Fibroblast of skin of abdomen (primary cell): ENCODE data around the gene ADGRF3.
"Not testable (repeated sequence)": the region's sequence is repeated elsewhere in the genome, so short reads cannot be mapped to it uniquely, and the experiment has no call there.

ENCODE experiments used
- DNase-seq: peaks from one replicate; pipeline ENCODE4 v3.0.0-alpha.2; 2013

Gene ADGRF3

GRCh38 chr2:26347286-26347865, 787 bp upstream of the ADGRF3 start:
- DNase-seq: peak; percentile 17

- peak; percentile 99 for DNase-seq
These were observed 790 bp downstream of the ADGRF3 start, which contains the start of gene SELENOI for GRCh38 chr2:26345545-26346453. Gene SELENOI, plus strand, starts transcription at chr2:26346143. Its CDS starts 90 bp downstream, at chr2:26346233.

DNA sequence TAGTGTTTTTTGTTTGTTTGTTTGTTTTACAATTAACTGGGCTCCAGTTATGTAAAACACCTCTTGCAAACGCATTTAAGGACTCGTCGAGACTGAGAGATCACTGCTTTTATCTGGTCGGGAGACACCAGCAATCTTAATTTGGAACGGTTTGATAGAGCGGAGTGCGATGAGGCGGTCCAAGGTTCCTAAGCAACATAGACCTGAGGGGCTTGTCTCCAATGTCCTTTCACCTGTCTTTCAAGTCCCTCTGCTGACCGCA, 1.4 kb downstream of the ADGRF3 start:
- no peak for DNase-seq

- peak; percentile 24 for DNase-seq
These were observed 1.9 kb downstream of the ADGRF3 start for GRCh38 chr2:26344581-26345282.

DNA sequence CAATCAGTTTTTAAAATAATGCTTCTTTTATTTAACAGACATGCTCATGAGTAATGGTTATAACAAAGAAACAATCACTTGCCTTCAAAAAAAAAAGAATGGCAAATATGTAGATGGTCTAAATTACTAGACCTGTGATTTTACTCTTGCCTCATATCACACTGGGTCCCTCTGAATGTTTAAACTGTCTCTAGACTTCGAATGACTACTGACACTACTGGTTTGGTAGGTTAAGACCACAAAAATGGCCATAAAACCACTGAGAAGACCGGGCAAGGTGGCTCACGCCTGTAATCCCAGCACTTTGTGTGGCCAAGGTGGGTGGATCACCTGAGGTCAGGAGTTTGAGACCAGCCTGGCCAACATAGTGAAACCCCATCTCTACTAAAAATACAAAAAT, 5.8 kb downstream of the ADGRF3 start:
- no peak for DNase-seq

- DNase-seq: no peak
These were observed 9.3 kb downstream of the ADGRF3 start for GRCh38 chr2:26337298-26337697.

DNA sequence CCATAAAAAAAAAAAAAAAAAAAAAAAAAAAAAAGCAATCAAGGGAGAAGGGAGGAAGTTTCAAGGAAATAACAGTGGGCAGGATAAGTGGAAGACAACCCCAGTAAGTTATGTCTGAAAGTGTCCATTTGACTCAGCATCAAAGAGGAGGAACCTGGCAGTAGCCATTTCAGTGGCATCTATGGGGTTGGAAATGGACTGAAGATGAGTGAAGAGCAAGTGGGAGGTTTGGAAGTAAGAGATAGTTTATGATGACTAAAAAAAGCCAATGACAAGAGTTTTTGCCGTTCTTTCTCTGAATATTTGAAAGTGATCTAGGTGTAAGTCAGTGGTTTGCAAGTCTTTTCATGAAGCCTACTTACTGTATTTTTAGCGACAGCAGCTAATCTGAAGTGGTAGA, 9.9 kb downstream of the ADGRF3 start:
- no peak for DNase-seq

GRCh38 chr2:26335231-26335630, 11.4 kb downstream of the ADGRF3 start:
- no peak for DNase-seq

DNA sequence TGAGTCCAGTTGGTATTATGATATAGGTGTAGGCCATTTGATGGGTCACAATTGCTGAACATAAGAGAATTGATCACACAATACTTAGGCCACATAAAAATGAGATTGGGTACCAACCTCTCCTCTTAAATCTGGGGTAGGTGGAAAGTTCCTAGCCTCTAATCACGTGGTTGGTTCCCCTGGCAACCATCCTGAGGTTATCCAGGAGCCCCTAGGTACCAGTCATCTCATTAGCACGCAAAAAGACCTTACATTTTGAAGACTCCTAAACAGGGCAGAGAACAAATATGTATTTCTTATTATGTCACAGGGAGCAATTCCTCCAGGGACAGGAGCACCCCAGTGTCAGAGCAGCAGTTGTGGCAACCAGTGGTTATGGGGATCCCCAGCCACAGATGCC, 13.3 kb downstream of the ADGRF3 start:
- DNase-seq: no peak

GRCh38 chr2:26331321-26331720, 15.3 kb downstream of the ADGRF3 start:
- not testable (repeated sequence) for DNase-seq

DNA sequence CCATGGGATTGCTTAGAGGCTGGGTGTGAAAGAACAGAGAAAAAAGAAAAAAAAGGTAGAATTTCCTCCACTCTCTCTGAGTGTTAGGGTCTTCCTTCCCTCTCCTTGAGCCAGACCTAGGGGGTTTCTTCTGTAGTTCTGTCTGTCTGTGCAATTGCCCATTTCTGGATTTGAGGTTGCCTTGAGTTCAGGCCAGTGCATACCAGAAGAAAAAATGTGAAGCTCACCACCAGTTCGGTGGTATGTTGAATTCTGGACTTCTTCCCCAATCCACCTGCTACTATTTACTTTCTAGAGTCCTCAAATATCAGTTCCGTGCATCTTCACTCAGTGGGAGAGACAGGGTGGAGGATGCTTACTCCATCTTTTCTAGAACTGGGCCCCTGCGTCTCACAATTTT, 16.0 kb downstream of the ADGRF3 start:
- peak; percentile 59 for DNase-seq

DNA sequence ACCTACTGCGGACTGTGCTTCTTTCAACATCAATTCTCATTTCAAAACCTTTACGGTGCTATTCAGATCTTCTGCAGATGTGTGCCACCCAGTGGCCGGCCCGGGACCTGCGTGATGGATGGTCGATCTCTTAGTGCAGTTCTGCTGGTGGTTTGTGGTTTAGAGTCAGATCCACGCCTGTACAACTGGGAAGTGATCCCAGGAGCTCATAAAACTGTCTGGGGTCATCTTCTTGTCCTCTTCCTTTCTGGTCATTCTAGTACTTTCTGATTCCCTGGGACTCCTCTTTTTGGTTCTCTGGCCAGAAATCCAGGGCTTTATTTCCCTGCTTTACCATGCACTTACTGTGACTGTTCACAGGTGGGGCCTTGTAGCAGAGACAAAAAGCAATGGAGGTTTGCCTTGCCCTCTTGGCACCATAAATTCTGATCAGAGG, 16.5 kb downstream of the ADGRF3 start:
- peak; percentile 76 for DNase-seq

- not testable (repeated sequence) for DNase-seq
These were observed 17.5 kb downstream of the ADGRF3 start for GRCh38 chr2:26329083-26329482.

DNA sequence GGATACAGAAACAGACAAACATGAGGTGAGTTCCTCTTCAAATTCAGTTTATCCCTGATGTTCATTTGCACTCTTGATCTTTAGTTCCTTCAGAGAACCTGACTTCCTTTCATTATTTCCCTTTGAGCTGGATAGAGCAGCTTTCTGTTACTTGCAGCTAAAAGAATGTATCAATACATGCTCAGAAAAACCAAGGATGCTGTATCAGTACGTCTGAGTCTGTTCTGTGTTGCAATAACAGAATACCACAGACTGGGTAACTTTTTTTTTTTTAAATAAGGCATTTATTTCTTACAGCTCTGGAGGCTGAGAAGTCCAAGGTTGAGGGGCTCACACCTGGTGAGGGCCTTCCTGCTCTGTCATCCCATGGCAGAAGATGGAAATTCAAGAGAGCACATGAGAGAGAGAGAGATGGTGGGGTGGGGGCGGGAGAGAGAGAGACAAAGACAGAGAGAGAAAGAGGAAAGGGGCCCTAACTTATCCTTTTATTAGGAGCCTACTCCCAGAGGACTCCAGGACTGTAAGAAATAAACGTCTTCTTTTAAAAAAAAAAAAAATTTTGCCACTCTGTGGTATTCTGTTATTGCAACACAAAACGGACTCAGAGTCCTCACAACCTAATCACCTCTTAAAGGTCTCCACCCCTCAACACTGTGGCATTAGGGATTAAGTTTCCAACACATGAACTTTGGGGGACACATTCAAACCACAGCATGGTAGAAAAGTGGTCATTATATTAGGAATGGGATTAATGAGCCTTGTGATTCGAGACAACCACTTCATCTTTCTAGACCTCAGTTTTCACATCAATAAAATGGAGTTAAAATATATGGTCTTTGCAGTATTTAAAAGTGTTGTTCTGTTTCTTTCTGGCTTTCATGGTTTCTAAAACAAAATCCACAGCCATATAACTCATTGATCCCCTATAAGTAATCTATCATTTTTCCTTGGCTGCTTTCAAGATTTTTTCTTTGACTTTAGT, 19.0 kb downstream of the ADGRF3 start:
- peak; percentile 20 for DNase-seq

DNA sequence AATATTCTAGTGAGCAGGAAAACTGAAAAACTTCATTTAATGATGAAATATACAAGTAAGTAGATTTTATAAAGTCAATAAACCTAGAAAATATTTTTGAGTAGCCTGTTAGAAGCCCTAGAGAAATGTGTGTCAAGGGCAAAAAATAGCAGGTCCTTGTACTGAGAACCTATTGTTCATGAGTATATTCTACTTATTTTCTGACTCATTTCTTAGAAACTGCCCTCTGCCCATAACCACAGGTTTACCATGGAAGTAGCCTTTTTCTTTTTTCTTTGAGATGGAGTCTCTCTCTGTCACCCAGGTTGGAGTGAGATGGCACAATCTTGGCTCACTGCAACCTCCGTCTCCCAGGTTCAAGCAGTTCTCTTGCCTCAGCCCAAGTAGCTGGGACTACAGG, 20.1 kb downstream of the ADGRF3 start:
- no peak for DNase-seq

- DNase-seq: peak; percentile 26
These were observed 20.7 kb downstream of the ADGRF3 start for GRCh38 chr2:26325851-26326250.

GRCh38 chr2:26324903-26325302, 21.7 kb downstream of the ADGRF3 start:
- DNase-seq: no peak

DNA sequence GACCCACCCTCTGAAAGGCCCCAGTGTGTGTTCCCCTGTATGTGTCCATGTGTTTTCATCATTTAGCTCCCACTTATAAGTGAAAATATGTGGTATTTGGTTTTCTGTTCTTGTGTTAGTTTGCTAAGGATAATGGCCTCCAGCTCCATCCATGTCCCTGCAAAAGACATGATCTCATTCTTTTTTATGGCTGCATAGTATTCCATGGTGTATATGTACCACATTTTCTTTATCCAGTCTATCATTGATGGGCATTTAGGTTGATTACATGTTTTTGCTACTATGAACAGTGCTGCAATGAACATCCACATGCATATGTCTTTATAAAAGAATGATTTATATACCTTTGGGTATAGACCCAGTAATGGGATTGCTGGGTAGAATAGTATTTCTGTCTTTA, 22.1 kb downstream of the ADGRF3 start:
- not testable (repeated sequence) for DNase-seq

DNA sequence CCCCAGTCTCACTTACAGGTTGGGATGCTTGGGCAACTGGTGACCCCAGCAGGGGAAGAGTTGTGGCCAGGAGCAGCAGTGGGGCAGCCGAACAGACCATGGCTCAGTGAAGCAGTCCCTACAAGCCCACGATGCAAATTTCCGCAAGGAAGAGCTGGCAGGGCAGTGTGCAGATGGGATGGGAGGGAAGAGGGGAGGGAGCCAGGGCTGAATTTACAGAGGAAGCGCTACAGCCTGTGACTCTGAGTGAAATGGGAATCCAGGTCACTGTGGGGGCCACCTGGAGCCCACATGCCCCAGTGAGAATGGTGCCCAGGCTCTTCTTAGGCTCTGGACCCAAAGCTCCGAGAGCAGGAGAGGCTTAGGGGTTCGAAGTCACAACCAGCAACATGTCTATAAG, 27.6 kb downstream of the ADGRF3 start:
- DNase-seq: no peak

- no peak for DNase-seq
These were observed 29.0 kb downstream of the ADGRF3 start for GRCh38 chr2:26317377-26318105.

- no peak for DNase-seq
These were observed 29.7 kb downstream of the ADGRF3 start for GRCh38 chr2:26316845-26317244.

DNA sequence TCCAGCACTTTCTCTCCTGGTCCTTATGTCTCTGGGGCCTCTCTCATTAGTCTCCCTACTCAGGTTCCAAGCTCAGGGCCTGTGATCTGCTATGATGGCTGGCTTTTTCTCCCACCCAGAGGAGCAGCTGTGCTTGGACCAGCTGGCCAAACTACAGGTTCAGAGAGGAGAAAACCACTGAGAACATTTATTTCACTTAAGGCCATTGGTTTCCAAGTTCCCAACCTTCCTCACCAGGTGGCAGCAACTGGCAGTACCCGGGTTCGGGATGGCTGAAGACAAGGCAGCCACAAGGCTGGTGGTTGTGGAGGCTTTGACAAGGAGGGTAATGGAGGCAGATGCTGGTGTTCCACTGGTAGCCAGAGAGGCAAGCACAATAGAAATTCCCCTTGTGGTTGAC, 30.5 kb downstream of the ADGRF3 start:
- no peak for DNase-seq
